ENCODE results near the gene TRANK1. TPM values are rescaled to one million over a fixed set of nuclear protein-coding genes. Genes with fewer than 3 reads are reported as not detected.
A peak's percentile ranks its signal among the peaks of the same experiment; 100 is the strongest.
"Not testable (repeated sequence)": the region's sequence is repeated elsewhere in the genome, so short reads cannot be mapped to it uniquely, and the experiment has no call there.

TRANK1 gene
- total RNA-seq, 1 donor from 2014 or later: 11.3 TPM

GRCh38 chr3:36904641-36905040 is 40.2 kb downstream of the TRANK1 start:
- DNase-seq (ENCODE audit: low read depth, low spot score): no peak
- no peaks in the 10 kb centered on the region for H3K36me3 Mint-ChIP-seq (ENCODE audit: low read depth)
- TF ChIP-seq, protein P1, sequence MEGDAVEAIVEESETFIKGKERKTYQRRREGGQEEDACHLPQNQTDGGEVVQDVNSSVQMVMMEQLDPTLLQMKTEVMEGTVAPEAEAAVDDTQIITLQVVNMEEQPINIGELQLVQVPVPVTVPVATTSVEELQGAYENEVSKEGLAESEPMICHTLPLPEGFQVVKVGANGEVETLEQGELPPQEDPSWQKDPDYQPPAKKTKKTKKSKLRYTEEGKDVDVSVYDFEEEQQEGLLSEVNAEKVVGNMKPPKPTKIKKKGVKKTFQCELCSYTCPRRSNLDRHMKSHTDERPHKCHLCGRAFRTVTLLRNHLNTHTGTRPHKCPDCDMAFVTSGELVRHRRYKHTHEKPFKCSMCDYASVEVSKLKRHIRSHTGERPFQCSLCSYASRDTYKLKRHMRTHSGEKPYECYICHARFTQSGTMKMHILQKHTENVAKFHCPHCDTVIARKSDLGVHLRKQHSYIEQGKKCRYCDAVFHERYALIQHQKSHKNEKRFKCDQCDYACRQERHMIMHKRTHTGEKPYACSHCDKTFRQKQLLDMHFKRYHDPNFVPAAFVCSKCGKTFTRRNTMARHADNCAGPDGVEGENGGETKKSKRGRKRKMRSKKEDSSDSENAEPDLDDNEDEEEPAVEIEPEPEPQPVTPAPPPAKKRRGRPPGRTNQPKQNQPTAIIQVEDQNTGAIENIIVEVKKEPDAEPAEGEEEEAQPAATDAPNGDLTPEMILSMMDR (conservative IDR thresholded peaks at IDR 0.05): peak; percentile 28
- no peak overlapping the region for H3K27ac Mint-ChIP-seq (ENCODE audit: unreplicated experiment)
- no peaks in the 10 kb centered on the region for H3K9me3 Mint-ChIP-seq
- H3K4me1 Mint-ChIP-seq: peaks cover 10% of the 10 kb centered on the region
- H3K27me3 Mint-ChIP-seq (ENCODE audit: low read depth): no peaks in the 10 kb centered on the region
- H3K4me3 Mint-ChIP-seq: no peak overlapping the region

- H3K27me3 Mint-ChIP-seq (ENCODE audit: low read depth); H3K36me3 Mint-ChIP-seq (ENCODE audit: low read depth); H3K9me3 Mint-ChIP-seq; DNase-seq (ENCODE audit: low read depth, low spot score); H3K27ac Mint-ChIP-seq (ENCODE audit: unreplicated experiment); H3K4me3 Mint-ChIP-seq: not testable (repeated sequence)
- H3K4me1 Mint-ChIP-seq: peaks cover 10% of the 10 kb centered on the region
Observed at GRCh38 chr3:36904065-36904464, 40.8 kb downstream of the TRANK1 start.

GRCh38 chr3:36903119-36903882 is 41.6 kb downstream of the TRANK1 start:
- peaks cover 10% of the 10 kb centered on the region for H3K4me1 Mint-ChIP-seq
- no peaks in the 10 kb centered on the region for H3K36me3 Mint-ChIP-seq (ENCODE audit: low read depth)
- no peaks in the 10 kb centered on the region for H3K27me3 Mint-ChIP-seq (ENCODE audit: low read depth)
- TF ChIP-seq, protein P1 (conservative IDR thresholded peaks at IDR 0.05): no peak
- H3K4me3 Mint-ChIP-seq: no peak overlapping the region
- DNase-seq (ENCODE audit: low read depth, low spot score): no peak
- H3K27ac Mint-ChIP-seq (ENCODE audit: unreplicated experiment): no peak overlapping the region
- no peaks in the 10 kb centered on the region for H3K9me3 Mint-ChIP-seq

GRCh38 chr3:36901588-36901987 is 43.3 kb downstream of the TRANK1 start:
- Mint-ChIP-seq H3K4me1 (peaks cover under 1% of the 10 kb centered on the region), H3K27ac (ENCODE audit: unreplicated experiment) (no peak overlapping the region), H3K36me3 (ENCODE audit: low read depth) (no peaks in the 10 kb centered on the region), H3K27me3 (ENCODE audit: low read depth) (no peaks in the 10 kb centered on the region), H3K9me3 (no peaks in the 10 kb centered on the region), H3K4me3 (no peak overlapping the region)
- TF ChIP-seq, protein P1 (conservative IDR thresholded peaks at IDR 0.05): no peak
- no peak for DNase-seq (ENCODE audit: low read depth, low spot score)

DNA sequence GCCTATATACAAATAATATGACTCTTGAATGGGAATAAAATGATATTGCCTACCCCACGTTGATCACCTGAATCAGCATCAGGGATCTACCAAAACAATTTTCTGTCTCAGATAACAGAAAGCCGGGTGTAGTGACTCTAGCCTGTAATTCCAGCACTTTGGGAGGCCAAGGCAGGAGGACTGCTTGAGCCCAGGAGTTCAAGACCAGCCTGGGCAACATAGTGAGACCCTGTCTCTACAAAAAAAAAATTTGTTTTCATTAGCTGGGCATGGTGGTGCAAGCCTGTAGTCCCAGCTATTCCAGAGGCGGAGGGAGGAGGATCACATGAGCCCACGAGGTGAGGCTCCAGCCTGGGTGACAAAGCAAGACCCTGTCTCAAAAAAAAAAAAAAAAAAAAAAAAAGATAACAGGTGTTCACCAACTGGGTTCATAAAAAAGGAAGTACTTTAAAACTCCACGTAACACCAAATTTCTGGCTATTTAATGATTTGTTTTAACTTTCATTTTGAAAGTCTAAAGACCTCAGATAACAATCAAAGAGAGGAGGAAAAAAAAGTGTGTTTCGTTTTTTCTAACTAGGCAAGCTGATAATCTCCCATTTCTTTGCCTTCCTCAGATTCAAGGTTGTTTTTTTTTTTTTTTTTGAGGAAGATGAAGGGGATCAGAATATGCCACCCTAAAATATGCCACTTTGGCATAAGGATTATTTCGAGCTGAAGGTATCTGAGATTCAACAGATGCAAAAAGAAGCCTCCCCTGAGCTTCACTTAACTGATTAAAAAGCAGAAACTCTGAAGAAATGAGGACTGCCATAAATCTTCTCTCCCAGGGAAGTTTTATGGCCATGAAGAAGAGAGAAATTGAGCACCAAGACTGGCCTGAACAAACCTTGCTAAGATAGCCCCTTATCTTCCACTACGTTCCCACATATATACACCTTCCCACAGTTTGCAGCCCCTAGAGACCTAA is 44.1 kb downstream of the TRANK1 start:
- Mint-ChIP-seq H3K36me3 (ENCODE audit: low read depth) (no peaks in the 10 kb centered on the region), H3K27ac (ENCODE audit: unreplicated experiment) (no peak overlapping the region), H3K27me3 (ENCODE audit: low read depth) (no peaks in the 10 kb centered on the region), H3K9me3 (no peaks in the 10 kb centered on the region), H3K4me3 (no peak overlapping the region), H3K4me1 (no peaks in the 10 kb centered on the region)
- TF ChIP-seq, protein P1 (conservative IDR thresholded peaks at IDR 0.05): no peak
- no peak for DNase-seq (ENCODE audit: low read depth, low spot score)

Data from neural crest cell (in vitro differentiated cells).